IPS-15b (cell line): ENCODE results near the gene SLC39A11.

Experiments
- H3K27me3 ChIP-seq: one replicate; pipeline ENCODE4 v1.6.1; 2013; ENCODE audit warnings: low read length; ENCODE audit not compliant: control insufficient read depth, insufficient read depth
- H3K36me3 ChIP-seq: one replicate; pipeline ENCODE4 v1.6.1; 2013; ENCODE audit warnings: low read length; ENCODE audit not compliant: control insufficient read depth, insufficient read depth
- H3K4me1 ChIP-seq: one replicate; pipeline ENCODE4 v1.6.1; 2013; ENCODE audit warnings: mild to moderate bottlenecking, low read length; ENCODE audit not compliant: control insufficient read depth, insufficient read depth
- H3K4me3 ChIP-seq: one replicate; pipeline ENCODE4 v1.5.1; 2013; ENCODE audit warnings: low read depth, low read length
- H3K9ac ChIP-seq: one replicate; pipeline ENCODE4 v1.6.1; 2013; ENCODE audit warnings: low read depth, mild to moderate bottlenecking, low read length
- H3K9me3 ChIP-seq: one replicate; pipeline ENCODE4 v1.6.1; 2013; ENCODE audit warnings: mild to moderate bottlenecking, low read length; ENCODE audit not compliant: control insufficient read depth, insufficient read depth

The SLC39A11 gene

DNA sequence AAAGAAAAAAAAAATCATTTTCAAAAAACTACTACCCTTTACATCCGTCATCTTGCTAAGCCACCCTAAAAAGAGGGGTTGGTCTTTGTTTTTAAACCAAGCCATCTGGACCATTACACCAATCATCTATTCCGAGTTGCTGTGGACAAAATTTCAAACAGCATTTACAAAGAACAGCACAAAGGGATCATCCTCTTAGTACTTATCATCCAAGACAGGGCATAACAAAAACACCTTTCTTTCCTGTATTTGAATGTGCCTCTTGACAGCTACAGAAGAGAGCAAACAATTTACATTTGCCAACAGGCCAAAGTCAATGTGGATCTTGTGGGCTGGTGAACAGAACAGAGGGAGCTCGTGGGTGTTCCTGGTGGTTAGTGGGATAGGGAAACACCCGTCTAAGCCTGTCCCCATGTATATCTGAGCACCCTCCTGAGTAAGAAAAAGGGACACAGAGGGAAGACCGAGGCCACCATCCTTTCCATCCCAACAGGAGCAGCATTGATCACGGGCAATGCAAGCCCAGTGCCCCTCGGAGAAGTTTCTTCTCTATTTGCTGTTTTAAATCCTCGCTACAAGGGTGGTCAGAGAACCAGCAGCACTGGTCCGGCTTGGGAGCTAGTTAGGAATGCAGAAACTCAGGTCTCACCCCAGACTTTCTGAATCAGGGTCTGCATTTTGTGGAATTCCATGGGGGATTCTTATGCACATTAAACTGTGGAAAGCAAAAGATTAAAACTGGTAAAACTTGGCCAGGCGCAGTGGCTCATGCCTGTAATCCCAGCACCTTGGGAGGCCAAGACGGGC, 1.9 kb downstream of the SLC39A11 start:
- Histone ChIP-seq H3K27me3 (no peaks in the 10 kb centered on the region), H3K4me1 (peaks cover 9% of the 10 kb centered on the region), H3K4me3 (no peak overlapping the region), H3K36me3 (no peaks in the 10 kb centered on the region), H3K9me3 (no peaks in the 10 kb centered on the region), H3K9ac (no peak overlapping the region)

DNA sequence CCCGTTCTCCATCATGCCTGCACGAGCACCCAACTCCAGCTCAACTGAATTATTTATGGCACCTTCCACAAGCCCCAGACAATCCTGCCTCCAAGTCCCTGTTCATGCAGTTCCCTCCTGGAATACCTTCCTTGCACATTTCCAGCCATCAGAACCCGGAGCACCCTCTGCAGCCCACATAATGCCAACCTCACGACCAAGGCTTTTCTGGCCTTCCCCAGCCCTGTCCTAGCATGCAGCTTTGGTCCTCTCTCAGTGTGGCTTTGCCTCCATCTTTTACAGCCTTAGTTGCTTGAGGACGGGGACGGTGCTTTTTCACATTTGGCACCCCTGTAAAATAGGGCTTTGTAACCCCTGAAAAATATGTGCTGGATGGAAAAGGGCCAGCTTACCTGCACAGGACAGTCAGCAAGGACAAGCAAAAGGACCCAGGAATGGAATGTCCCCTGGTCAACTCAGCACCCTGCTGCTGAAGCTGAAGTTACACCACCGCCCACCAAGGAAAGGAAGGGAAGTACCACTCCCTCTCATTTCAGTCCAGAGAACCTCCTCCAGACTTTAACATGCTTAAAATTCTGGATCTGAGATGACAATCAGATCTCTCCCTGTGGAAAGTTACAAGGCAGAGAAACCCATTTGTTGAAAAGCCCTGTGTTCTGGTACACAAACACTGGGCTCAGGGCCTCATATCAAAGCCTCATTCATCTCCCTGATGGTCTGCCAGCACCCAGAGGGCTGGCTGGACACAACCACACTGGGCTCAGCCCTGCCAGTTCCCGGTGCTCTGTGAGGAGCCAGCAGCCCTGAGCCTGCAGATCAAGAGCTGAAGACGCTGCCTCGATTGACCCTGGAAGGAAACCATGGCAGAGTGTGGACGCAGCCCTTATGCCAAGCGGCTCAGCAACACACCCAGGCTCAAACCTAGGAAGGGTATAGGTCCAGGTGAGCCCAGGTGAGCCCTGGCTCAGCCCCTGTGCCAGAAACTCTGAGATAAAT, 2.9 kb downstream of the SLC39A11 start:
- Histone ChIP-seq H3K4me1 (peaks cover 9% of the 10 kb centered on the region), H3K36me3 (no peaks in the 10 kb centered on the region), H3K27me3 (no peaks in the 10 kb centered on the region), H3K9me3 (no peaks in the 10 kb centered on the region), H3K4me3 (no peak overlapping the region), H3K9ac (no peak overlapping the region)

DNA sequence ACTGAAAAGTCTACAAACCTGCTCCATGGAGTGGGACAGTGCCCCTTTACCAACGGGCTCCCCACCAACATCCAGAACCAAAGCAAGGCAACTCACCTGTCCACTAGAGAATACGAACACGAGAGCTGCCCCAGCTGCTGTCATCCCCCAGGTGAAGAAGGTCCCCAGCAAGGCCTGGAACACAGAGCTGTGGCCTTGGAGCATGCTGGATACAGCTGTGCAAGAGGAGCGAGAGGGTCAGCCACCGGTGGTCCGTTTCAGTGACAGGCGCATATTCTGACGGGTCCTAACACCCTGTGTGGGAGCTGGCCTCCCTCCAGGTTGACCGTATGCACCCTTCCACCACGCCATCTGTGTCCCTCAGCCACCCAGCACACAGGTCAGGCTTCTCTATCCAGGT, 3.9 kb downstream of the SLC39A11 start:
- Histone ChIP-seq H3K9me3 (no peaks in the 10 kb centered on the region), H3K27me3 (no peaks in the 10 kb centered on the region), H3K9ac (no peak overlapping the region), H3K4me3 (no peak overlapping the region), H3K36me3 (no peaks in the 10 kb centered on the region), H3K4me1 (peaks cover 9% of the 10 kb centered on the region)

DNA sequence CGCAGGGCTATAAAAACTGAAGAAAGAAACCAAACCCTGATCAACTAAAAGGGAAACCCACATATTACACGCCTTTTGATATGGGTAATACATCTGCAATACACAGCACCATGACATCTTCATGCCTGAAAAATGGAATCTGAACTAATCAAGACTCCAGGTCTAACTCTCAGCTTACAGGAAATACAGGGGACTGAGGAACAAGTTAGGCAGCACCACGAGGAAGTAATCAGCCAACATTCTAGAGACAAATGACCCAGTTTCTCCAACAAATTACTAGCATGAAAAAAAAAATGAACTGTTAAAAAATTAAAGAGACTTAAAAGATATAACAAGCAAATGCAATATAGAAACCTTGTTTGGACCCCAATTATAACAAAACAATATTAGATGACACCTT, 9.1 kb downstream of the SLC39A11 start:
- Histone ChIP-seq H3K36me3 (no peaks in the 10 kb centered on the region), H3K27me3 (no peaks in the 10 kb centered on the region)

DNA sequence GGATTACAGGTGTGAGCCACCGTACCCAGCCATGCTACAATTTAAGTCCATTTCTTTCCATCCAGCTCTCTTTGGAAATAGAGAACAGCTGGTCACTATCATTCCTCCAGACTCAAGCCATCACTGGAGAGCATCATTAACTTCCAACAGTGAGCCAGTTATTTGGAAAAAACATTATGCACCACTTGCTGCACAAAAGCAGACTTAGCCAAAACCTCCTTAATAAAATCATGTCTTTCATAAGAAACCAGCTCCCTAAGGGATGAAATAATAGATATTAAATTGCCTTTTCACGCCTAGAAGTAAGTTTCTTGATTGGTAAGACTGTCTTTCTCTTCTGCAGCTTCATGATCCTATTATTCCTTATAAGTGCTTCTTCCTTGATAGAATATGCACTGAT, 17.9 kb downstream of the SLC39A11 start:
- Histone ChIP-seq H3K4me1 (no peaks in the 10 kb centered on the region), H3K9ac (no peak overlapping the region), H3K27me3 (no peaks in the 10 kb centered on the region), H3K9me3 (peaks cover 4% of the 10 kb centered on the region), H3K36me3 (no peaks in the 10 kb centered on the region), H3K4me3 (no peak overlapping the region)

More for the DNA sequence above, 9.1 kb downstream of the SLC39A11 start:
- H3K4me1 ChIP-seq: no peaks in the 10 kb centered on the region
- H3K9me3 ChIP-seq: no peaks in the 10 kb centered on the region
- no peak overlapping the region for H3K4me3 ChIP-seq
- no peak overlapping the region for H3K9ac ChIP-seq

DNA sequence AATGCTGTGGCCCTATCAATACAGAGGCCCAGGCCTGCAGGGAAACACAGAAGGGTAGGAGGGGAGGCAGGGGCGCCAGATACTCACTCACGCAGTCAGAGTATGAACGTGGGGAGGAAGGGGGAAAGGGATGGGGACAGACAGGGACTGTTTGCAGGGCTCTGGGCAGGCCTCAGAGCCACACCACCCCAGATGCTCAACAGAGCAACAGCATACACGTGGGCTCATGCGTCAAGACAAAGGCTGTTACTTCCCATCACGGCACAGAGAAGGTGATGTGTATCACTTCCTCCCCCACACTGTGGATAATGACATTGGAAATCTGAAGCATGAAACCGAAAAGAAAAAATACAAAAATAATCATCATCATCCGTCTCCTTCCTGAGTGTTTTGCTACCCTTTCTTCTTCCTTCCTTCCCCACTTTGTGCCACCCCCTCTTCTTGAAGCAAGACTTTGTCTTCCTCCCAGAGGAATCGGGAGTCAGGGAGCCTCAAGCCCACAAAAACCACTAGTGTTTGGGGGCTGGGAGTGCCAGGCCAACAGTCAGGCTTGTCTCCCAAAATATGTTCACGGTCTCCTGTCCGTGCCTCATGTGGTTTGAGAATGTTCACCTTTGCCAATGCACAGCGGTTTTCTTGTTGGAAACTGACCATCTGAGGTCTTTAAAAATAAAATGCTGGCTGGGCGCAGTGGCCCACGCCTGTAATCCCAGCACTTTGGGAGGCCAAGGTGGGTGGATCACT, 20.1 kb downstream of the SLC39A11 start:
- no peaks in the 10 kb centered on the region for H3K27me3 ChIP-seq
- no peaks in the 10 kb centered on the region for H3K4me1 ChIP-seq
- no peaks in the 10 kb centered on the region for H3K36me3 ChIP-seq
- H3K4me3 ChIP-seq: no peak overlapping the region
- H3K9me3 ChIP-seq: peaks cover 4% of the 10 kb centered on the region
- no peak overlapping the region for H3K9ac ChIP-seq

DNA sequence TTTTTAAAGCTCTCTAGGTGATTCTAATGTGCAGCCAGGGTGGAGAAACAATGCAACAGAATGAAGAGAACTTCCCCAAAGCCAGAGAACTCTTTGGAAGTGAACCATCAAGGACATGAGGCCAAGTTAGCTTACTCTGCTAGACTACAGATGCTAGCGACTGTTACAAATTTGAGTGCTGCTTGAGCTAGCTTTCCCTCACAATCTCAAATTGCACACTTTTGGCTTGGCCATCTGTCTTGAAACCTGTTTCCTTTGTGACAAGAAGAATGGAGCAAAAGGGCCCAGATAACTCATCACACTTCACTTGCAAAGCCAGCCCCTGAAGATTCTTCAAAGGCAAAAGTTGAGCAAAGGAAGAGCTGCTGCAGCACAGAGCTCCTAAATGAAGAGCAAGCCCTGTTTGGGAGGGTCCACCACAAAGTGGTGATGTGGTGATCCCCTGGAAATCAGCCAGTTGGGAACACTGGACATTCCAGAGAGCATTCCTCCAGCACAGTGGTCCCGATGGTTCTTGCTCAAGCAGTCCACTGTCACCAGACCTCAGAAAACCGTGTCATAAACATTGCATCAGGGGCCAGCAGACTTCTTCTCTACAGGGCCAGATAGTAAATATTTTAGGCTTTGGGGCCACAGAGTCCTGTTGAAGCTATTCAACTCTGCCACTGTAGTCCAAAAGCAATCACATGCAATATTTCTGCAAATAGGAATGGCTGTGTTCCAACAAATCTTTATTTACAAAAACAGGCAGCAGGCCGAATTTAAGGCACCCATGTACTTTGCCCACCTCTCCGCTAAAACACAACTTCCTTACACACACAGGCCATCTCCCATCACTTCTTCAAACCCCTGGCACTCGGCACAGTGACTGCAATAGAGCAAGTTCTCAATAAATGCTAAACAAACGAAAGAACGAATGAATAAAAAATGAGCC, 21.2 kb downstream of the SLC39A11 start:
- no peak overlapping the region for H3K4me3 ChIP-seq
- H3K9me3 ChIP-seq: peaks cover 4% of the 10 kb centered on the region
- no peaks in the 10 kb centered on the region for H3K27me3 ChIP-seq
- no peak overlapping the region for H3K9ac ChIP-seq
- H3K4me1 ChIP-seq: no peaks in the 10 kb centered on the region
- no peaks in the 10 kb centered on the region for H3K36me3 ChIP-seq

DNA sequence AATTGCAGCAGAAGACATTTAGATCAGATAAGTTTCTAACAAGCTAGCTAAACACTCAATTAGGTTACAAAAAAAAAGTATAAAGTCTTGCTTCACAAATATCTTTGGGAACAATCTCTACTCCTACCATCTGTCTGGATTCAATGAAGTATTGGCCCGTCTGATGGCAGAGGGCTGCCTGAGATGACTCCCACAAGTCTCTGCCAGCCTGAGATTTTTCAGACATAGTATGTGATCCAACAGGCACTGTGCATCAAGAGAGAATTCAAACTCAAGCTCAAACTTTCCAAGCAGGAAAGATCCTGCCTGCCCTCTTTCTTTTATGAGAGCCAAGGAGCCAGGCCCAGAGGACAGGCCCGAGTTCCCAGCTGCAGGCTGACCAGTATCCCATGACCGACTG, 22.6 kb downstream of the SLC39A11 start:
- no peaks in the 10 kb centered on the region for H3K4me1 ChIP-seq
- H3K9ac ChIP-seq: no peak overlapping the region
- peaks cover 4% of the 10 kb centered on the region for H3K9me3 ChIP-seq
- H3K36me3 ChIP-seq: no peaks in the 10 kb centered on the region
- no peaks in the 10 kb centered on the region for H3K27me3 ChIP-seq
- no peak overlapping the region for H3K4me3 ChIP-seq

DNA sequence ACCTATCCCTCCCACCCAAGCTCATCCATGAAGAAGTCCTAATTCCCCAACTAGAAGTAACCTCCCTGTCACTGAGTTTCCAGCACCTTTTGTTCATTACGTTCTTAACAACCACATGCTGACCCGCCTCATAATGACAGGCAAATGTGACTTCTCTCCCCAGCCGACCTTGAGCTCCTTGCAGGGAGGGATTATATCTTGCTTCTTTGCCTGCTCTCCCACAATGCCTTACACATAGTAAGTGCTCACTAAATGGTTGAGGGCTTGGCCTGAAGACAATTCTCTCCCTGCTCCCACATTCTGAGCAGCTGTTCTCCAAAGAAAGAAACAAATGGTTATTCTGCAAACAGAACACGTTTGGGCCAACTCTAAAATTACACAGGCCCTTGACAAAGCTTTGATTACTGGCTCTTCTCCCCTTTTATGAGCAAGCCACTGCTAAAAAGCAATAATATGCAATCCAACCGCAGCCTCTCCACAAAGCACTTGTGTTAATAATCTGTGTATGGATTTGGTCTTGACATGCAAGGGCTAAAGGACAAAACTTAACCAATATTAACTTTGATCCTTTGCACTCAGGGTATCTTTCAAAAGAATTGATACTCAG, 23.2 kb downstream of the SLC39A11 start:
- Histone ChIP-seq H3K4me1 (no peaks in the 10 kb centered on the region), H3K4me3 (no peak overlapping the region)

DNA sequence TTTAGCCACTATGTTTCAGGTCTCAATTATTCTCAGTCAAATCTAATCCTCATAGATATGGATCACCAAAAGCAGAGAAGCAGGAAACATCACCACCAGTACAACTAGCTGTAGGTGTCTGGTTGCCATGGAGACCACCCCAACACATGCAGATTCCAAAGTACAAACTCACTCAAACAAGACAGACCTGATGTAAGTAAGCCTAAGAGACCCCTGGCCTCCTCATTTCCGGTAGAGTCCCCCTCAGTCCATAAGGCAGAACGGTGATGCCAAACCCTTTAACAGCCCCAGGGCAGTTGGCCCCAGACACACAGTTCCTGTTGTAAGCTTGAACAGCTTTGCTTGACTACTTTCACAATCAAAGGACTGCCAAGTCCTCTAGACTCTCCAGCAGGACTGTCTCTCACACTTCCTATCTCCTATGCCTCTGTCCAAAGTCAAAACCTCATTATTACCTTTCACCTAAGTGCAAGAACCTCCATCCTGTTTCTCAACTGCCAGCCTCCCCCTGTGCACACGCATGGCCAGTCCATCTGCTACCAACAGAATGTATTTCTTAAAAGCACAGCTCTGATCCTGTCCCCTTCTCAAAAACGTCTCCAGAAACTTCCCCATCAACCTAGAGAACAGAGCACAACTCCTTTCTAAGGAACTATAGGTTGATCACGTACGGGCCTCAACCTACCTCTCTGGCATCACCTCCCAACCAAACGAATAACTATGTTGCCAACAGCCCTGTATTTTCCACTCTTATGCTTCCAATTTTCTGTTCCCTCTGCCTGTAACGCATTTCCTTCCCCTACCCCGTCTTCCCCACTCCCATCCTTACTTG, 23.9 kb downstream of the SLC39A11 start:
- Histone ChIP-seq H3K36me3 (no peaks in the 10 kb centered on the region), H3K9ac (no peak overlapping the region), H3K9me3 (peaks cover 4% of the 10 kb centered on the region)

More for the DNA sequence above, 23.2 kb downstream of the SLC39A11 start:
- Histone ChIP-seq H3K36me3 (no peaks in the 10 kb centered on the region), H3K9ac (no peak overlapping the region), H3K9me3 (peaks cover 4% of the 10 kb centered on the region), H3K27me3 (no peaks in the 10 kb centered on the region)

More for the DNA sequence above, 23.9 kb downstream of the SLC39A11 start:
- Histone ChIP-seq H3K27me3 (no peaks in the 10 kb centered on the region), H3K4me3 (no peak overlapping the region), H3K4me1 (no peaks in the 10 kb centered on the region)
